Measurements from ENCODE around the gene WDFY4. TPM values are rescaled to one million over a fixed set of nuclear protein-coding genes. Genes with fewer than 3 reads are reported as not detected.

WDFY4 gene
- total RNA-seq, 1 donor from 2014 or later = 0.94 TPM

- DNase-seq = no peak
Observed at GRCh38 chr10:48999346-48999745, 314.7 kb downstream of the WDFY4 start.

- no peak for DNase-seq
Observed at GRCh38 chr10:49000437-49001398, 316.0 kb downstream of the WDFY4 start.

- no peak for DNase-seq
Observed at GRCh38 chr10:49001402-49001801, 316.7 kb downstream of the WDFY4 start.

- DNase-seq = no peak
Observed at GRCh38 chr10:49001870-49002672, 317.4 kb downstream of the WDFY4 start.

GRCh38 chr10:49005270-49005669, 320.6 kb downstream of the WDFY4 start:
- DNase-seq = no peak

- DNase-seq = no peak
Observed at GRCh38 chr10:49007129-49007528, 322.5 kb downstream of the WDFY4 start.

- no peak for DNase-seq
Observed at GRCh38 chr10:49008091-49008490, 323.4 kb downstream of the WDFY4 start.

GRCh38 chr10:49008505-49009198, 324.0 kb downstream of the WDFY4 start:
- no peak for DNase-seq

- no peak for DNase-seq
Observed at GRCh38 chr10:49009199-49009979, 324.7 kb downstream of the WDFY4 start.

GRCh38 chr10:49010295-49010694, 325.6 kb downstream of the WDFY4 start:
- no peak for DNase-seq

- no peak for DNase-seq
Observed at GRCh38 chr10:49010865-49011264, 326.2 kb downstream of the WDFY4 start.

GRCh38 chr10:49011756-49012155, 327.1 kb downstream of the WDFY4 start:
- DNase-seq = no peak

GRCh38 chr10:49012603-49013002, 327.9 kb downstream of the WDFY4 start:
- DNase-seq = no peak

- no peak for DNase-seq
Observed at GRCh38 chr10:49015700-49016099, 331.0 kb downstream of the WDFY4 start.

- DNase-seq = no peak
Observed at GRCh38 chr10:49021685-49022084, 337.0 kb downstream of the WDFY4 start.

- no peak for DNase-seq
Observed at GRCh38 chr10:49023071-49023470, 338.4 kb downstream of the WDFY4 start.

GRCh38 chr10:49023752-49024151, 339.1 kb downstream of the WDFY4 start:
- DNase-seq = no peak

- no peak for DNase-seq
Observed at GRCh38 chr10:49024484-49024883, 339.8 kb downstream of the WDFY4 start.

GRCh38 chr10:49025347-49025983, 340.8 kb downstream of the WDFY4 start:
- DNase-seq = no peak

- DNase-seq = no peak
Observed at GRCh38 chr10:49028639-49029038, 344.0 kb downstream of the WDFY4 start.

- DNase-seq = no peak
Observed at GRCh38 chr10:49029666-49030065, 345.0 kb downstream of the WDFY4 start.

All from occipital lobe (tissue), 2 donors.